Colon (tissue), 2 donors: Measurements from ENCODE around the gene IZUMO4.

Experiments used
- FAIRE-seq: peaks from 2 replicates; lab custom pipeline; 2012; peaks lifted over from hg19 to GRCh38; lab: Jason Lieb, UNC
- donor health status: control.
- donor health status: control.

The IZUMO4 gene

DNA sequence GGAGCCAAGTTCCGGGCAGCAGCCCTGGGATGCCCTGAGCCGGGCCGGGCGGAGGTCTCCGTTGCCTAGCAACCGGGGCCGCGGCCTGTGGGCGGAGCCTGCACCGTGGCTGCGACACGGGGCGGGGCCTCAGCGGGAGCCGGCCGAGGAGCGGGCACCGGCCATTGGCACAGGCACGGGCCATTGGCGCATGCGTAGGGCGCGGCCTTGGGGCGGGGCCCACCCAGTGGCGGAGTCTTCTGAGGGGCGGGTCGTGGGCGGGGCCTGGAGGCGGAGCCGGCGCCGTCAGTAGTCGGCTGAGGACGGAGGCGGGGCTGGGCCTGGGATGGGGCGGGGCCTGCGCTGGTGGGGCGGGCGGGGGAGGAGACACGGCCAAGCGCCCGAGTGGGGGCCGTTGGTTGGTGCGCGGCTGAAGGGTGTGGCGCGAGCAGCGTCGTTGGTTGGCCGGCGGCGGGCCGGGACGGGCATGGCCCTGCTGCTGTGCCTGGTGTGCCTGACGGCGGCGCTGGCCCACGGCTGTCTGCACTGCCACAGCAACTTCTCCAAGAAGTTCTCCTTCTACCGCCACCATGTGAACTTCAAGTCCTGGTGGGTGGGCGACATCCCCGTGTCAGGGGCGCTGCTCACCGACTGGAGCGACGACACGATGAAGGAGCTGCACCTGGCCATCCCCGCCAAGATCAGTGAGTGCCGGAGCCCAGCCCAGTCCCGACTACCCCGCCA, at the start of gene IZUMO4:
TSS of gene IZUMO4 (plus strand) at position 436 of the 723 bp plus-strand sequence. CDS start at position 467, 31 bp downstream.
- FAIRE-seq = no peak

GRCh38 chr19:2047076-2047448, 49.7 kb upstream of the IZUMO4 start:
- FAIRE-seq = no peak

- FAIRE-seq = no peak
These were observed 49.1 kb upstream of the IZUMO4 start for GRCh38 chr19:2047449-2048103.

GRCh38 chr19:2048104-2048958, 48.4 kb upstream of the IZUMO4 start:
- FAIRE-seq = no peak

- no peak for FAIRE-seq
These were observed 47.6 kb upstream of the IZUMO4 start for GRCh38 chr19:2048959-2049740.

GRCh38 chr19:2049741-2050348, 46.9 kb upstream of the IZUMO4 start:
- FAIRE-seq = no peak

DNA sequence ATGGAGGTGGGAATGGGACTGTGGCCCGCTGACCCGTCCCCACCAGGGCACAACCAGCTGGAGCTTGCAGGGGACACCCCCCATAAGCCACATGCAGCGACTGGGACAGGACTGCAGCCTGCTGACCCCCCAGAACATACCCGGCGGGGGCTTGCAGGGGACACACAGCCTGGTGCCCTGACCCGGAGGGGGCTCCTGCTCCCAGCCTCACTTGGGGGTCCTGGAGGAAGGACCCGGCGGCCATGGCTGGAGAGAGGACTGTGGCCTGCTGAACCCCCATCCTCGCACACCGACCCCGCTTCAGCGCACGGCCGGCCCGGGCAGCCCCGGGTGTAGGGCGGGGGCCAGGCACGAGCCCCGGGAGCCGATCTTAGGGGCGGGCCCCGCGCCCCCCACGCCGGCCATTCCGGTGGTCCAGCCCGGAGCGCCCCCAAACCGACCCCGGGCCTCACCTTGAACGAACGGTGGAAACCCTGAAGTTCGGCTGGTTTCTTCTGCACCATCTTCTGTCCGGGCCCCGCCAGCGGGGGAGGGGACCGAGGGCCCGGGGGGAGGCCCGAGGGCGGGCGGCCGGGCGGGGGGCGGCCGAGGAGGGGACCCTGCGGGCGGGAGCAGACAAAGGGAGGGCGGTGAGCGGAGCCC, 46.2 kb upstream of the IZUMO4 start:
- FAIRE-seq = no peak

DNA sequence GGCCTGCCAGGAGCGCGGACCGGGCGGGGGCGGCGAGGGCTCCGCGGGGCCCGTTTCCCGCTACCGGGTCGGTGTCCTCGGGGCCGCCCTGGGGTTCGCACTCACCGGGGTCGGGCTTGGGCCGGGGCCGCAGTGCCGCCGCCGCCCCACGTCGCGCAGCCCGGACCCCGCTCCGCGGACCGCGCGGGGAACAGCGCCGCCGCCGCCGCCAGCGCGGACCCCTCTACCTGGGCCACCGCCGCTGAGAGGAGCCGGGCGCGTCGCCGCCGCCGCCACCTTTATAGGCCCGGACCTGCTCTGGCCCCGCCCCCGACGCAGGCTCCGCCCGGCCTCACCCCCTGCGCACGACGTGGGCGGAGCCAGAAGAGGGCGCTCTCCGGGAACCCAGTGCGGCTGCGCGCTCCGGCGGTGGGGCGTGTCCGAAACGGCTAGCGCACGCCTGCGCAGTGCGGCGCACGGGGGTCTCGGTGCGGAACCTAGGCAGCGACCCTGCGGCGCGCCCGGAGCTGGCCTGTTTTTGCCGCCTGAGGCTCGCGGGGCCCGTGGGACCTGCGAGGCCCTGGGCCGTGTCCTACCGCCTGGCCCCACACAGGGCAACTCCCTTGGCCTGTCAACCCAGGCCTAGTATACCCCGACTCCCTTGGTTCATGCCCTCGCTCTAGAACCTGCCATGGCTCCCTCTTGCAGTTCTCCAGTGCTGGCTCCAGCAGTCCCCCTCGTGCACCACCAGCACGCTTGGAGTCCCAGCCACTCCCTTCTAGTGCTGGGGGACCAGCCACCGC, 45.5 kb upstream of the IZUMO4 start, which contains the start of gene MKNK2:
TSS of gene MKNK2 (minus strand) at position 254 of the 782 bp plus-strand sequence. CDS start 393 bp downstream, outside the sequence.
- FAIRE-seq = no peak

GRCh38 chr19:2051773-2052704, 44.7 kb upstream of the IZUMO4 start:
- FAIRE-seq = no peak

- FAIRE-seq = no peak
These were observed 42.9 kb upstream of the IZUMO4 start for GRCh38 chr19:2053601-2054389.

GRCh38 chr19:2054763-2055162, 42.0 kb upstream of the IZUMO4 start:
- FAIRE-seq = no peak

DNA sequence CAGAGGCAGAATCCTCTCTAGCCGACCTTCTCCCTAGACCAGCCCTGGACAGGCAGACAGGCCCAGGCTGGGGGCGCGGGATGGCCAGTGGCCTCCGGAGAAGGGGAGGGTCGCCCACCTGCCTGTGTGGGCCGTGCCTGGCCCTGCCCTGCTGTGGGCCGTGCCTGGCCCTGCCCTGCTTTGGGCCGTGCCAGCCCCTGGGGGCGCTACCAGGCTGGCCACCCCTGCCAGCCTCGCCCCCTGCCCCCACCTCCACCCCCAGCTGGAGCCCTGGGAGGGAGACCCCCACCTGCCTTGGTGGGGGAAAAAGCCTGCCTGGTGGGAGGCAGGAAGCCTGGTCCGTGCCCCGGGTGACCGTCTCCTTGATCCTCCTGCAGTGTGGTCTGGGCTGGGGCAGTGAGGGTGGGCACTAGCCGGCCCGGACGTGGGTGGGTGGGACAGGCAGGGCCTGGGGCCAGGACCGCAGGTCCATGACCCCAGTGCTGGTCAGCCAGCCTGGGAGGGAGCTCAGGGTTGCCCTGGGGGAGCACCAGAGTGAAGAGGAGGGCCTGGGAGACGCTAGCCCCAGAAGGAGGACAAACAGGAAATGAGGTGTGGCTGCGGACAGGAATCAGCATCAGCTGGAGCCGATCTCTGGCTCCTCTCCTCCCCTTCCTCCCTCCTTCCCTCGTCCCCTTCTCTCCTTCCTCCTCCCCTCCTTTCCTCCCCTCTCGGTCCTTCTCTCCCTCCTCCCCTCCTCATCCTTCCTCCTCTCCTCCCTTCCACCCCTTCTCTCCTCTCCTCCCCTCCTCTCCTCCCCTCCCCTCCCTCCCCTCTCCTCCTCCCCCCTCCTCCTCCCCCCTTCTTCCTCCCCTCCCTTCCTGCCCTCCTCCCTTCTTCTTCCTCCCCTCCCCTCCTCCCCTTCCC, 40.5 kb upstream of the IZUMO4 start:
- FAIRE-seq = no peak

DNA sequence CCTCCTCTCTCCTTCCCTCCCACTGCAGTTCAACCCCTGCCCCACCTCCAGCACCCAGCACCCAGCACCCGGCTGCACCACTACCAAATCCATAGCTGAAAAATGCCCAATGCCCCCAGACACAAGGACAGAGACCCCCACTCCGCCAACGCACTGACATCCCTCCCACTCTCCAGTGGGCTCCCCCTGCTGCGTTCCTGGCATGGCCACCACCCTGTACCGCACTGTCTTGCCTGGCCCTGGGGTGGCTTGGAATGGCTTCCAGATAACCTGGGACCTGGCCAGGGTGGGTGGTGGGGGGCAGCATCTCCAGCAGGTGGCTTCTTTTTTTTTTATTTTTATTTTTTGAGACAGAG, 39.9 kb upstream of the IZUMO4 start:
- FAIRE-seq = no peak

DNA sequence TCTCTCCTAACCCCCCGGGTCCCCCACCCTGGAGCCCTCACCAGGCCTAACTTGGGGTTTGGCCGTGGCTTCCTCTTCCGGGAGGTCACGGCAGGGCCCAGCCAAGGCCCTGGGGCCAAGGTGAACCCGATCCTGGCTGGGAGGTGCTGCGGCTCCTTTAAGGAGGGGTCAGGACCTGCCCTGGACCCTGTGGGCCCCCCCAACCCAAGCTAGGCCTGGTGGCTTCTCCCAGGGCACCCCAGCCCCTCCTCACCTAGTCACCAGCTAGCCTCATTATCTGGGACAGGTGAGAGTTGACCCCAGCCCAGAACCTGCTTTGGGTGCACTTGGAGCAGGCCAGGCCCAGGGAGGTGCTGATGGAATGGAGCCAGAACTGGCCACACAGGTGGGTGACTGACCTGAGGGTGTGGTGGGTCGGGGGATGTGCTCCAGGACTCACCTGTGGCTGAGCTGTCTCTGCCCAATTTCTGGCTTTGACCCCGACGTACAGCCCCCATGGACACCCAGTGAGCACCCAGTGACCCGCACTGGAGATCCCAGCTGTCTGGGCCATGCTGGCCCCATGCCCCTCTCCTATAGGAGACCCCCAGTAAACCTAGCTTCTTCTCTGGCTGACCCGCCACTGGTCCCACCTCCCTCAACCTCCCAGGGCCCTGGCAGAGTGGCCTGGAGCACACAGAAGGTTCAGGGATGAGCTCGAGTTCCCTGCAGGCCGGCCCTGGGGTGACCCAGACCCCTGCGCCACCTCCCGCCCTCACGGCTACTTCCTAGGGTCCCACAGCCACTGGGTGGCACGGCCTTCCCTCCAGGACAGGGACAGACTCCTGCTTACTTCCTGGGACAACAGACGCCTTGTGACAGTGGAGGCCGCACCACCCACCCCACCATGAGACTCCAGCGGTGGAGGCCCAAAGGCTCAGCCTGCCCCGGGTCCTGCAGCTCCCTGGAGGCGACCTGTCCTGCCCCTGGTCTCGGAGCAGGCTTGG, 38.9 kb upstream of the IZUMO4 start:
- FAIRE-seq = no peak

- FAIRE-seq = no peak
These were observed 37.9 kb upstream of the IZUMO4 start for GRCh38 chr19:2058570-2059421.
